HFFc6 (cell line): Measurements from ENCODE around the gene PIP4P1. TPM values are rescaled to one million over a fixed set of nuclear protein-coding genes. Genes with fewer than 3 reads are reported as not detected.

ENCODE experiments used
- DNase-seq: peaks from one replicate; pipeline ENCODE4 v3.0.0-alpha.2; 2018
- H3K27ac Mint-ChIP-seq: 2 replicates; pipeline ENCODE4 v1.8.0; 2020; ENCODE audit warnings: mild to moderate bottlenecking, mixed read lengths
- H3K27me3 Mint-ChIP-seq: 2 replicates; pipeline ENCODE4 v1.8.0; 2021; ENCODE audit warnings: mild to moderate bottlenecking, moderate library complexity, mixed read lengths; ENCODE audit not compliant: insufficient read depth
- H3K36me3 Mint-ChIP-seq: 2 replicates; pipeline ENCODE4 v1.8.0; 2021; ENCODE audit warnings: low read depth, mixed read lengths
- H3K4me1 Mint-ChIP-seq: 2 replicates; pipeline ENCODE4 v1.8.0; 2020; ENCODE audit warnings: low read depth, mixed read lengths
- H3K4me3 Mint-ChIP-seq: 2 replicates; pipeline ENCODE4 v1.8.0; 2020; ENCODE audit warnings: mild to moderate bottlenecking, moderate library complexity, mixed read lengths
- H3K9me3 Mint-ChIP-seq: 2 replicates; pipeline ENCODE4 v1.8.0; 2020; ENCODE audit warnings: mild to moderate bottlenecking, mixed read lengths
- total RNA-seq, 6 experiments: library from RNA; stranded (reverse); fragmentation: NEBNext Ultra II Directional; extraction: Animal tissue kit (Norgen Biotek cat#: 25700); gene quantifications; 2 replicates in 1 of 6; 3 replicates in 5 of 6; pipeline ENCODE4 v1.2.3, GENCODE V29; 2021
- TF ChIP-seq, protein P1 (sequence below): fragments of 200-600 bp; sonication (generic); IDR thresholded peaks from 2 replicates; pipeline ENCODE4 v1.5.0; 2021; ENCODE audit warnings: antibody characterized with exemption, mild to moderate bottlenecking

The PIP4P1 gene
- total RNA-seq, 6 experiments from 2014 or later = 17.0 to 20.3 (median 19.2) TPM

DNA sequence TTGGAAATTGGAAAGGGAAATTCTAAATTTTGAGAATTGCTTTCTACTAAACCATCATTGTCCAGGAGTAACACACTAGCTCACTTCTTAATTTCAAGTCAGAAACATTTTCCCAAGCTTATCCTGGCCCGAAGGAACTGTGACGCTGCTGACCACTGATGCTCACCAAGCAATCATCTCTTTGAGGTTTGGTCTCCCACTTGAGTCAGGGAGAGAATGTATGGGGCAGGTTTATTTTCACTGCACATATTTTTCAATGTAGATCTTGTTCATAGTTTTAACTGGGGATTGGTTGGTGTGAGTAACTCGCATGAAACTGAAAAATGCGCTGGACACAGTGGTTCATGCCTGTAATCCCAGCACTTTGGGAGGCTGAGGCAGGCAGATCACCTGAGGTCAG lies 31.3 kb upstream of the PIP4P1 start:
- no peak for DNase-seq
- H3K27ac Mint-ChIP-seq = no peak overlapping the region
- peaks cover 4% of the 10 kb centered on the region for H3K27me3 Mint-ChIP-seq
- no peaks in the 10 kb centered on the region for H3K9me3 Mint-ChIP-seq
- H3K4me3 Mint-ChIP-seq = no peak overlapping the region
- H3K36me3 Mint-ChIP-seq = no peaks in the 10 kb centered on the region; the same call in 1 of the 2 replicates
- H3K4me1 Mint-ChIP-seq = peaks cover 50% of the 10 kb centered on the region
- TF ChIP-seq, protein P1, sequence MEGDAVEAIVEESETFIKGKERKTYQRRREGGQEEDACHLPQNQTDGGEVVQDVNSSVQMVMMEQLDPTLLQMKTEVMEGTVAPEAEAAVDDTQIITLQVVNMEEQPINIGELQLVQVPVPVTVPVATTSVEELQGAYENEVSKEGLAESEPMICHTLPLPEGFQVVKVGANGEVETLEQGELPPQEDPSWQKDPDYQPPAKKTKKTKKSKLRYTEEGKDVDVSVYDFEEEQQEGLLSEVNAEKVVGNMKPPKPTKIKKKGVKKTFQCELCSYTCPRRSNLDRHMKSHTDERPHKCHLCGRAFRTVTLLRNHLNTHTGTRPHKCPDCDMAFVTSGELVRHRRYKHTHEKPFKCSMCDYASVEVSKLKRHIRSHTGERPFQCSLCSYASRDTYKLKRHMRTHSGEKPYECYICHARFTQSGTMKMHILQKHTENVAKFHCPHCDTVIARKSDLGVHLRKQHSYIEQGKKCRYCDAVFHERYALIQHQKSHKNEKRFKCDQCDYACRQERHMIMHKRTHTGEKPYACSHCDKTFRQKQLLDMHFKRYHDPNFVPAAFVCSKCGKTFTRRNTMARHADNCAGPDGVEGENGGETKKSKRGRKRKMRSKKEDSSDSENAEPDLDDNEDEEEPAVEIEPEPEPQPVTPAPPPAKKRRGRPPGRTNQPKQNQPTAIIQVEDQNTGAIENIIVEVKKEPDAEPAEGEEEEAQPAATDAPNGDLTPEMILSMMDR = no peak

DNA sequence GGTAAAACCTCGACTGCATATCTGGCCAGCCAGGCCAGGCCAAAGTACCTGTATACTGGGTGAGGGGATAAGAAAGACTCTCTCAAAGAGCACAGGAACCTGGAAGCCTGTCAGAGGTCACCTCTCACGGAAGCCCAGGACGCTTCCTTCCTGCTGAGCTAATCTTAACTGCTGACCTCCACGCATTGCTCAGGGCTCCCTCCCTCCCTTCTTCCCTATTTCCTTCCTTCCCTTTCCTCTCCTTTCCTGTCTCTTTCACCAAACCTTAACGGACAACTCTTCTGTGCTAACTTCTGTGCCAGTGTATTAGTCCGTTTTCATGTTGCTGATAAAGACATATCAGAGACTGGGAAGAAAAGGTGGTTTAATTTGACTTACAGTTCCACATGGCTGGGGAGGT lies 29.3 kb upstream of the PIP4P1 start:
- TF ChIP-seq, protein P1 = no peak
- Mint-ChIP-seq H3K9me3 (no peaks in the 10 kb centered on the region), H3K36me3 (no peaks in the 10 kb centered on the region; the same call in 1 of the 2 replicates), H3K4me1 (peaks cover 45% of the 10 kb centered on the region), H3K27me3 (peaks cover 5% of the 10 kb centered on the region), H3K27ac (no peak overlapping the region), H3K4me3 (no peak overlapping the region)
- no peak for DNase-seq

DNA sequence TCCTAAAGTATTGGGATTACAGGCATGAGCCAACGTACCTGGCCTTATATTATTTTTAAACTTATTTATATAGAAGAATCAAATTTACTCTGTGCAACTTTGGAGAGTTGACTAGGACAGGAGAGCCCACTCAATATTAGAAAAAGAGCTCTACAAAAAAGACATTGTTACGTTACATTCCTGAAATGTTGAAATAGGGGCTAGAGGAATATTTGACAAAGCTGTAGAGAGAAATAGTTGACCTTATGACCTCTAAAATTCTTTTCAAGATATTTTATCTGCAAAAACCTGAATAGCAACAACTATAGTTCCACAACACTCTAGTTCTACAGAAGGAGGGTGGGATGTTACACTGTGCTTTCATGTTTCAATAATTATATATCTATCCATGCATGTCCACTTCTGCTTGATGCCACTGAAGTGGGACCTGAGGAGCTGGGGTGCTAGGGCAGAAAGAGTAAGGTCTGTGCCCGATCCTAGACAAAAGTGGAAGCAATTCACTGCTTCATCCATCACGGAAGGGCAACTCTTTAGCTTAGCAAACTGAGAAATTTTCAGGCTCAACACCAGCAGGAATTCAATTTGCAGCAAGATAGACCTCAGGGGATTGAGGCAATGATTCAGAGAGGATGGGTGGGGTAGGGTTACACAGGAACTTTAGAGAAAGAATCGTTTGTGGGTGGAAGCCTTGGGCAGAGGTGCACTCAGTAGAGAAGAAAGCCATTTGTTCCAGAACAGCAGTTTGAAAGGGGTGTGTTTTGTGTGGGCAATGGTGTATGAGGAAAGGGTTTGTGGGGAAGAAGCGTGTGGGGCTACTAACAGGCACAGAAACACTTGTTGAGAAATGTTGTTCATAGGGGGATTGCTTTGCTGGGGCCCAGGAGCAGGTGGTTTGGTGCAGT lies 28.1 kb upstream of the PIP4P1 start:
- no peak overlapping the region for H3K27ac Mint-ChIP-seq
- H3K9me3 Mint-ChIP-seq = no peaks in the 10 kb centered on the region
- no peaks in the 10 kb centered on the region for H3K36me3 Mint-ChIP-seq
- peaks cover 4% of the 10 kb centered on the region for H3K27me3 Mint-ChIP-seq
- H3K4me1 Mint-ChIP-seq = peaks cover 37% of the 10 kb centered on the region
- TF ChIP-seq, protein P1 = no peak
- H3K4me3 Mint-ChIP-seq = no peak overlapping the region; the same call in 1 of the 2 replicates
- DNase-seq = no peak

DNA sequence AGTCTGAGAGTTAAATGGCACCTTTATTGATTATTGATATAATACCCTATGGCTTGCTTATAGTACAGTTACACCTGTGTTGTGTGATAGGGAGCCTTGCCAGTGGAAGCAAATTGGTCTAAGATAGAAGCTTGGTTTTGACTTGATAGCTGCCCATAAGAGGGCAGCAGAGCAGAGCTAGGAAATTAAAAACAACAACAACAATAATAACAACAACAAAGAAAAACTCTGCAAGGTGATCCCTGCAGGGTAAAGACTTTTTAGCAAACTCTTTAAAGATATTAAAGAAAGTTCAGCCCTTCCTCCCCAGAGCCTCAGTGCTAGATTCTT lies 26.1 kb upstream of the PIP4P1 start:
- DNase-seq = no peak
- Mint-ChIP-seq H3K27ac (no peak overlapping the region), H3K9me3 (no peaks in the 10 kb centered on the region), H3K4me1 (peaks cover 29% of the 10 kb centered on the region), H3K27me3 (peaks cover 5% of the 10 kb centered on the region), H3K4me3 (no peak overlapping the region), H3K36me3 (no peaks in the 10 kb centered on the region)
- TF ChIP-seq, protein P1 = peak; percentile 28; the same call in 1 of the 2 replicates

DNA sequence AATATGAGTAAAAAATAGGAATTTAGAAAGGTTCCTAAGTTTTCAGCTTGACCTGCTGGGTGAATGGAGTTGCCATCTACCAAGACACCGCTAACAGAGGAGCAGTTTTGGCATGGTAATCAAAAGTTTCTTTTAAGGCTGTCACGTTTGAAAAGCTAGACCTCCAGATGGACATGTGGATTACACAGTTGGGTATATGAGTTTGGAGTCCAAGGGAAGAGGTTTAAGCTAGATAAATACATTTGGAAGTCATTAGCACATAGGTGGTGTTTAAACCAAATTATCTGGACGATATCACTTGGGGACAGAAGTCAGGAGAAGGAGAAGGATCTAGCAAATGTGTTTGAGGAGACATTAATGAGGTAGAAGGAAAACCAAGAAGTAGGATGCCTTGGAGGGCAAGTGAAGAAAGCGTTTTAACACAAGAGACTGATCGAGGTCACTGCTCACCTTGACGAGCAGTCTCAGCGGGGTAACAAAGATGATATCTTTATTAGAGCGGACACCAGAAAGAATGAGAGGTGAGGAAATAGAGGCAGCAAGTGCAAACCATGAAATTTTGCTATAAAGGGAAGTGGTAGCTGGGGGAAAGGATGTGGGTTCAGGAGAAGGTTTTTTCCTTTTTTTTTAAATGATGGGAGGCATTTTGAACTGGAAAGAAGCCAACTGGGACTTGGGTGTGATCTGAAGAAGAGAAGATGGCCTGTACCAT lies 25.6 kb upstream of the PIP4P1 start:
- Mint-ChIP-seq H3K27me3 (peaks cover 5% of the 10 kb centered on the region), H3K27ac (no peak overlapping the region), H3K4me3 (no peak overlapping the region), H3K36me3 (no peaks in the 10 kb centered on the region), H3K9me3 (no peaks in the 10 kb centered on the region), H3K4me1 (peaks cover 23% of the 10 kb centered on the region)
- TF ChIP-seq, protein P1 = no peak
- DNase-seq = no peak
